Measurements from ENCODE around the gene TRMT11. TPM values are rescaled to one million over a fixed set of nuclear protein-coding genes. Genes with fewer than 3 reads are reported as not detected.

The TRMT11 gene
- polyA plus RNA-seq, 1 experiment: 27.3 TPM

- ChIA-PET CTCF (no interaction called here), POLR2A (no interaction called here)
- H3K27me3 ChIP-seq (ENCODE audit: control insufficient read depth, insufficient read depth, low read length): no peaks in the 10 kb centered on the region
- DNase-seq (ENCODE audit: low read depth, low spot score): no peak
- TF ChIP-seq CTCF (IDR thresholded peaks at IDR 0.05; ENCODE audit: low read depth, low read length): no peak
- H3K27ac ChIP-seq (ENCODE audit: low read depth, low read length): no peak overlapping the region
- no peaks in the 10 kb centered on the region for H3K9me3 ChIP-seq (ENCODE audit: control insufficient read depth, insufficient read depth, low read length)
- no peak overlapping the region for H3K4me3 ChIP-seq (ENCODE audit: low read depth, low read length)
Measured at GRCh38 chr6:126077810-126078776, 91.8 kb downstream of the TRMT11 start.

GRCh38 chr6:126083875-126084274 lies 97.5 kb downstream of the TRMT11 start:
- DNase-seq (ENCODE audit: low read depth, low spot score): no peak
- Histone ChIP-seq H3K4me3 (ENCODE audit: low read depth, low read length) (no peak overlapping the region), H3K27ac (ENCODE audit: low read depth, low read length) (no peak overlapping the region), H3K27me3 (ENCODE audit: control insufficient read depth, insufficient read depth, low read length) (no peaks in the 10 kb centered on the region), H3K9me3 (ENCODE audit: control insufficient read depth, insufficient read depth, low read length) (no peaks in the 10 kb centered on the region)
- ChIA-PET POLR2A (no interaction called here), CTCF (interaction anchor here (1.8 kb wide), 1 partner anchor 88 kb away, joined by 4 read pairs; no protein-coding TSS in a partner anchor)
- no peak for TF ChIP-seq CTCF (IDR thresholded peaks at IDR 0.05; ENCODE audit: low read depth, low read length)

- Histone ChIP-seq H3K4me3 (ENCODE audit: low read depth, low read length) (no peak overlapping the region), H3K9me3 (ENCODE audit: control insufficient read depth, insufficient read depth, low read length) (no peaks in the 10 kb centered on the region), H3K27me3 (ENCODE audit: control insufficient read depth, insufficient read depth, low read length) (no peaks in the 10 kb centered on the region), H3K27ac (ENCODE audit: low read depth, low read length) (no peak overlapping the region)
- TF ChIP-seq CTCF (IDR thresholded peaks at IDR 0.05; ENCODE audit: low read depth, low read length): no peak
- CTCF ChIA-PET: interaction anchor here (0.8 kb wide), 1 partner anchor 91 kb away, joined by 3 read pairs; no protein-coding TSS in a partner anchor
- no peak for DNase-seq (ENCODE audit: low read depth, low spot score)
- POLR2A ChIA-PET: no interaction called here
Measured at GRCh38 chr6:126086560-126086959, 100.2 kb downstream of the TRMT11 start.

Small RNA genes lying within 50 kb of the gene (small RNA-seq; reads per million reads assigned to genes)
- not detected for gene RNA5SP216 (ENCODE audit: insufficient read length, low read depth)

Other genes with a start within 250 kb of the TRMT11 start
- gene HEY2, start 236.9 kb upstream of the TRMT11 start, polyA plus RNA-seq (2011; rRNA removed): not detected in 2 replicates
- 21.1 and 21.5 TPM in 2 replicates for gene NCOA7, start 195.6 kb upstream of the TRMT11 start, polyA plus RNA-seq (2011; rRNA removed)
- 4.0 and 4.5 TPM in 2 replicates for gene HINT3, start 29.8 kb upstream of the TRMT11 start, polyA plus RNA-seq (2011; rRNA removed)